AG09309 (cell line): ENCODE results near the gene PCBP4.

Experiments
- DNase-seq: peaks from one replicate; pipeline ENCODE4 v3.0.0-alpha.2; 2010; ENCODE audit warnings: low read depth
- H3K4me3 ChIP-seq: 2 replicates; pipeline ENCODE4 v1.5.1; 2011; ENCODE audit warnings: mild to moderate bottlenecking, low read depth, low read length, moderate library complexity; ENCODE audit not compliant: control insufficient read depth
- CTCF ChIP-seq: IDR thresholded peaks from 2 replicates; pipeline ENCODE4 v1.5.1; 2011; ENCODE audit warnings: mild to moderate bottlenecking, low read depth, low read length, inconsistent platforms; ENCODE audit not compliant: insufficient read depth, control insufficient read depth; ENCODE audit errors: missing control alignments

Gene PCBP4

DNA sequence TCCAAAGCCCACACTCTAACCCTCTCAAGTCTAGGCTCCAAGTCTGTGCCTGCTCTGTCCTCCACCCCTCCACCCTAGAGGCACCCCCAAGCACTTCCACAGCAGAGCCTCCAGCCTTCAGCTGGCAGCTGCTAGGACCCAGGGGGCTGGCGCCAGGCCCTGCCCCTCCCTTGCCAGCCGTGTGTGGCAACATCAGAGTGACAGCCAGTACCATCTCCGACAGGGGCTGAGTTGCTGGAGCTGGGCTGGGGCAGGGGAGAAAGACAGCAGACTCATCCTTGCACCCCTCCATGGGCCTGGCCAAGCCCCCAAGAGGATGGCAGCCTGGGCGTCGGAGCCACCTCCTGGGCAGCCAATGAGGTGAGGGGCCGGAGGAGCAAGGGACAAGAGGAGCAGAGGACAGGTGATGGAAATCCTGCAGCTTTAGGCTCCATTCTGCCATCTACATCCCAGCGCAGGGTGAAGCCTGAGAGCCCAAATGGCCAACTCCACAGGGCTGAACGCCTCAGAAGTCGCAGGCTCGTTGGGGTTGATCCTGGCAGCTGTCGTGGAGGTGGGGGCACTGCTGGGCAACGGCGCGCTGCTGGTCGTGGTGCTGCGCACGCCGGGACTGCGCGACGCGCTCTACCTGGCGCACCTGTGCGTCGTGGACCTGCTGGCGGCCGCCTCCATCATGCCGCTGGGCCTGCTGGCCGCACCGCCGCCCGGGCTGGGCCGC, 11.9 kb downstream of the PCBP4 start, which contains the start of gene GPR62:
Gene GPR62 (plus strand): TSS at position 207 of the 718 bp plus-strand sequence. CDS start 272 bp downstream, at position 479.
- no peak for TF ChIP-seq CTCF
- H3K4me3 ChIP-seq: no peak within 1 kb of the TSS
- DNase-seq: no peak

DNA sequence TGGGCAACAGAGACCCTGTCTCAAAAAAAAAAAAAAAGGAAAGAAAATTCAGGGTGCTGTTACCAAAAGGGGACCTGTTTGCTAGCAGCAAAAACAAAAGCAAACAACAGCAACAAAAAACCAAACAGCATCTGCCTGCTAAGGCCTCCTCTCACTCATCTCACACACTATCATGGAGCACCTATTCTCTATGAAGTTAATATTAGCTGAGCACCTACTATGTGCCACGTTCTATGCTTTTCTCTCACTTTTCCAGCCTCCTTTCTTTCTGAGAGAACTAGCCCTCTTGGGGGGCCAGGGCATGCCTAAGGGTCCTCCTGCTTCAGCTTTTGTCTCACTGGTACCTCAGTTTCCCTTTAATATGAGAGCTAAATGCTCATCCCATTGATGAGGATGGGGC, 12.5 kb downstream of the PCBP4 start:
- no peak overlapping the region for H3K4me3 ChIP-seq
- no peak for TF ChIP-seq CTCF
- DNase-seq: no peak

GRCh38 chr3:51954105-51954504, 13.1 kb downstream of the PCBP4 start:
- no peak for DNase-seq
- no peak for TF ChIP-seq CTCF

GRCh38 chr3:51953445-51953844, 13.8 kb downstream of the PCBP4 start:
- no peak for TF ChIP-seq CTCF
- peak; percentile 52 for DNase-seq
- H3K4me3 ChIP-seq: no peak overlapping the region

More at GRCh38 chr3:51954105-51954504, 13.1 kb downstream of the PCBP4 start:
- H3K4me3 ChIP-seq: no peak overlapping the region

DNA sequence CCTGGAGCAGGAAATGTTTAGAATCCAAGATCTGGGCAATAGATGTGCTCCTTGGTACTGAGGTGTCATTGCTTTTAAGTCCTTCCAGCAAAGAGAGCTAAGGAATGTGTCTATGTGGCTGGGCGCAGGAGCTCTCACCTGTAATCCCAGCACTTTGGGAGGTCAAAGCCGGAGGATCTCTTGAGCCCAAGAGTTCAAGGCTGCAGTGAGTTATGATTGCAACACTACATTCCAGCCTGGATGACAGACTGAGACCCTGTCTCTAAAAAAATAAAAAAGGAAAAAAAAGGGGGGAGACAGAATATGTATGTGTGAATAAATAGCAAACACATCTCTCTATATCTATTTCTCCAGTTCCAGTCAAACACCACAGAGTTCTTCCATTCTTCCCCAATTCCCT, 16.4 kb downstream of the PCBP4 start:
- no peak for TF ChIP-seq CTCF
- no peak overlapping the region for H3K4me3 ChIP-seq
- no peak for DNase-seq

DNA sequence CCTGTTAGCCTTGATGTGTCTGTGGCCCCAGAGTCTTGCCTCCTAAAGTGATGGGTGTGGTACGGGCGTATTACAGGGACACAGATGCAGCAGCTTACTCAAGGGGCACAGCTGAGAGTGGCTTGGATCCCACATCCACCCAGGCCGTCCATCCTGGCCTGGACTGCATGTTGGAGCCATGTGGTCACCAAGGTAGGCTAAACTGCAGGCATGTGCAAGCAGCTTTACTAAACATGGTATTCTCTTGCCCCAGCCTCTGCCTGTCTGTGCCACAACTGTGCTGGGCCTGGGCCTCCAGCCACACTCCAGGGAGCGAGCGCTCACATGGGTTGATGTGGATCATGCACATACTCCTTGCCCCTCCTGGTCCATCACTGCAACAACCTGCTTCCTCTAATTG, 18.1 kb downstream of the PCBP4 start:
- no peak for TF ChIP-seq CTCF

More for the DNA sequence above, 18.1 kb downstream of the PCBP4 start:
- DNase-seq: no peak
- H3K4me3 ChIP-seq: no peak overlapping the region
